ENCODE measurements around the gene ACTR3C. TPM values are rescaled to one million over a fixed set of nuclear protein-coding genes. Genes with fewer than 3 reads are reported as not detected.
"Not testable (repeated sequence)": the region's sequence is repeated elsewhere in the genome, so short reads cannot be mapped to it uniquely, and the experiment has no call there.

ACTR3C gene
- total RNA-seq, 1 donor from 2014 or later: 12.1 TPM

GRCh38 chr7:150281681-150282403 is 41.5 kb downstream of the ACTR3C start:
- not testable (repeated sequence) for DNase-seq

- not testable (repeated sequence) for DNase-seq
Observed at GRCh38 chr7:150278383-150278782, 45.0 kb downstream of the ACTR3C start.

DNA sequence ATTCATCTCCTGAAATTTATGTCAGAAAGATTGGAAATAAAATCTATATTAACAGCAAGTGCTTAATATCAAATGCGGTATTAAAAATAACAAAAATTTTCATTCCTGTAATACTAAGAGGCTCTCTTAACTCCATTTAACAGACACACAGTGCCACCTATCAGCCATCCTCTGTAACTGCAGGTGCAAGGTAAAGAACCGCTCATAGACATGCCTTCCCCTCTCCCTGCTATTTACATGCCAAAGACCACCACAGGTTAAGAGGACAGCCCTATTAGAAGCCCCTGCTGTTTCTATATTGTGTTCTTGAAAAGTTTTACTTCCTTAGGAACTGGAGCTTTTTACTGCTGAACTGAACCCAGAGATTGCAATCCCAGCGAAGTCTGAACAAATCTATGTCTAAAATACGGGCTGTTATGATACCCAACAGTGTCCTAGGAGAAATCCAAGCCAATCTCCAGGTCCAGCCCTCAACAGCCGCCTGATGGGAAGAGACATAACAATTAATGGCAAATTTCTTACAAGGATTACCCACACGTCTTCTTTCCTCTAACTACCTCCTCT is 47.1 kb downstream of the ACTR3C start:
- DNase-seq: peak; percentile 58

DNA sequence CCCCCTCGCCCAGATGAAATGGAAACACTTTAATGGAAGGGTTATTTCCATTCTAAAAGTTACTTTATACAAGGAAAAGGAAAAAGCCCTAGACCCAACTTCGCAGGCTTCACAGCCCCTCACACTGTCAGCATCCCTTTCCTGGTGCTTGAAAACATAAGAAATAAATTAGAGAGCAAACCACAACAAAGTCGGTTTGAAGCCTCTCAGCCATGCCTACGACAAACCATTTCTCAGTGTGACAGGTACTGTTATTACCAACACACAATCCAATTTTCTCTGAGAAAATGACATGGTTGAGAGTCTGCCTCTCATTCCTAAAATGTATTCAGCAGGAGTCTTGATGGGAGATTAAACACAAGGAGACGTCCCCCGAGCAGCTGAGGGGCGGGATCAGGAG is 51.4 kb downstream of the ACTR3C start:
- not testable (repeated sequence) for DNase-seq

GRCh38 chr7:150270101-150270824 is 53.1 kb downstream of the ACTR3C start:
- DNase-seq: not testable (repeated sequence)

- DNase-seq: not testable (repeated sequence)
Observed at GRCh38 chr7:150268798-150269197, 54.5 kb downstream of the ACTR3C start.

DNA sequence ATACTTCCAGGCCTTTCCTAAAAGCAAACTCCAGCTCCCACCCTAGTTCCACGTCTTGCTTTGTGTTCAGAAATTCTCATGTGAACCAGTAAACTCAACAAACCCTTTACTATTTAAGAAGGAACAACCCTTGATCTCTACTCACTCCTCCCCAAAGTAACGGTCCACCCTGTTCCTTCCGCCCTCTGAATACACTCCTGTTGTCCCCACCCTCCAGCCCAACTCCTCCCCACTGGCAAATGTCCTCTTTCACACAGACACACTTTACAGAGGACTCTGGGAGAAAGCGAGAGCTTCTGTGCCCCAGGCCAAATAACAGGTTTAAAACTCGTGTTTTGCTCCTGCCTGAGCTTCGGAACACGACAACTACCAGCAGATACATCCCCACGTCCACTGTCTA is 55.1 kb downstream of the ACTR3C start:
- not testable (repeated sequence) for DNase-seq

DNA sequence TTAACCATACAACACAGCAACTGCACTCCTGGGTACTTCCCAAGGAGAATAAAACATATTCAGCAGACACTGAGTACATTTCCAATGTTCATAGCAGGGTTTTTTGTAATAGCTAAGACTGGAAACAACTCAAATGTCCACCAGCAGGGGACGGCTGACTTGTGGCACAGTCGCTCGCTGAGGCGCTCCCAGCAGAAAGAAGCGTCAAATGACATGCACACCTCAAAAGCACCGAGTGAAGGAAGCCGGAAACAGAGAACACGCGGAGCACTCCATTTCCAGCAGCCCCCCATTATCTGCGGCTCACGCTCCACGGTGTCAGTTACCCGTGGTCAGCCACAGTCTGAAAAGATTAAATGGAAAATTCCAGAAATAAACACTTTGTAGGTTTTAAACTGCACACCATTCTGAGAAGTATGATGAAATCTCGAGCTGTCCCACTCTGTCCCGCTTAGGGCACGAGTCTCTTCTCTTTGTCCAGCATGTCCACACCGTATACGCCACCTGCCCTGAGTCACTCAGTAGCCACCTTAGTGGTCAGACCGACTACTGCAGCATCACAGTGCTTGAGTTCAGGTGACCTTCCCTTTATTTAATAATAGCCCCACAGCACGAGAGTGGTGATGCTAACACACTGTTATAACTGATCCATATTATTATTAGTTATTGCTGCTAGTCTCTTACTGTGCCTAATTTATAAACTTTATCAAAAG is 56.2 kb downstream of the ACTR3C start:
- DNase-seq: not testable (repeated sequence)

- not testable (repeated sequence) for DNase-seq
Observed at GRCh38 chr7:150262656-150263055, 60.7 kb downstream of the ACTR3C start.

DNA sequence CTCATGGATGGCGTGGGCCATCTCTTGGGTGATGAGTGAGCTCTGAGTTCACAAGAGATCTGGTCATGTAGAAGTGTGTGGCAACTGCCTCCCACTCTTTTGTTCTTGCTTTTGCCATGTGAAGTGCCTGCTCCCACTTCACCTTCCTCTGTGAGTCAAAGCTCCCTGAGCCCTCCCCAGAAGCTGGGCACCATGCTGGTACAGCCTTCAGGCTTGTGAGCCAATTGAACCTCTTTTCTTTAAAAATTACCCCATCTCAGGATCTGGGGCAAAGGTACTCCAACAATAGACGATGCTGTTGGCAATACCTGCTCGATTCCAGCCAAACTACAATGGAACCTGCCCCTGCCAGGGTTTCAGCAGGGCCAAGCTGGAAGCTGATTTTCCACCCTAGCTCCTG is 75.6 kb downstream of the ACTR3C start:
- not testable (repeated sequence) for DNase-seq

DNA sequence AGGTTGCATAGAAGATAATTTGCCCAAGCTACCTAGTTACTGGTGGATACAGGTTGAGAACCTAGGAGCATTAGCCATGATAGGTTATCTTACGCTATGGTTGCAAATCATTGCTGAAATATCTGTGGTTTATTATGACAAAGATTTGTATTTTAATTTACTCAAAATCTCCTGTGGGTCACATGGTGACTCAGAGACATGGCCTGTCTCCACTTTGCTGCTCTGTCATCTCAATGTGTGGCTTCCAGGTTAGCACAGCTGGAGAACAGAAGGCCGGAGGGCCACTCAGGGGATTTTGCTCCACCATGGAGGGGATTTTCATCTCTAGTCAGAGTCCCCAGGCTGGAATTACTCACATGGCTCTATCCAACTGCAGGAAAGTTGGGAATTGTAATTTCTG is 78.1 kb downstream of the ACTR3C start:
- DNase-seq: not testable (repeated sequence)

GRCh38 chr7:150242935-150243334 is 80.4 kb downstream of the ACTR3C start:
- not testable (repeated sequence) for DNase-seq

GRCh38 chr7:150225444-150225843 is 97.9 kb downstream of the ACTR3C start:
- DNase-seq: not testable (repeated sequence)

- peak; percentile 16 for DNase-seq
Observed at GRCh38 chr7:150222083-150222972, 101.0 kb downstream of the ACTR3C start.

DNA sequence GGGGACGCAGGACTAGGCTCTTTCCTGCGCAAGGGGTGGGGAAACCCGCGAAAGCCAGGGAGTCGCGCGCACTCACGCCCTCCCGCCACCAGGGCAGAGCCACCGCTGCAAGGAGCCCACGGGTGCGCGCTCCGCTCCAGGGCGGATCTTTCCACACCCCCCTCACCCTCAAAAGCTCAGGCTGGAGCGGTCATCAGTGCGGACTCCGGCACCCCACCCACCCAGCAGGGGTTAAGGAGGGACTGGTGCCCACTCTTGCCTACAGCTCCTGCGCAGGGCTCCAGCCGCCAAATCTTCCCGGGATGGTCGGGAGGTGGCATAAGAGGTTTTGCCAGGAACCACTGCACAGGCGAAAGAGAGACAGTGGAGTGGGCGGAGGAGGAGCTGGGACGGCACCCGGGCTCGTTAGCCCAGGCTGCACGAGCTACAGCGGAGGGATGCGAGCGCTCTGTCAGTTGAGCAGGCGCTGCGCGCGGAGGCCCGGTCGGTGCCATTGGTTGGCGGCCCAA is 102.6 kb downstream of the ACTR3C start:
- not testable (repeated sequence) for DNase-seq

- not testable (repeated sequence) for DNase-seq
Observed at GRCh38 chr7:150219941-150220658, 103.2 kb downstream of the ACTR3C start.

- DNase-seq: not testable (repeated sequence)
Observed at GRCh38 chr7:150206848-150207247, 116.5 kb downstream of the ACTR3C start.

DNA sequence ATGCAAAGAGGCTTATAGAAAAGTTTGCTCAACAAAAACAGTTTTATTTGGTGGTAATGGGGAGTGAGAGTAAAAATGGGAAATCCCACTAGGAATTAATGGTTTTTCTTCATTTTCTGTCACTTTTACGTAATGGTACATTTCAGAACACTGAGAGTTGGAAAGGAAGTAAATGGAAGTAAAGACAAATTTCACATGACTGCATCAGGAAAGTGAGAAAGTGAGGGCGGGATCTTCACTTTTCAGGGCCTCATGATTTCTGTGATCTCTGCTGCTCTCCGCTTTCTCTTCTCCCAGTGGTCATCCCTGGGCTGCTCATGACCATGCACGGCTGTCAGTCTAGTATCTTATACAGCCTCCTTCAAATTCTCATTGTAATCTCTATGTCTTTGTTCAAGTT is 117.5 kb downstream of the ACTR3C start:
- DNase-seq: not testable (repeated sequence)

DNA sequence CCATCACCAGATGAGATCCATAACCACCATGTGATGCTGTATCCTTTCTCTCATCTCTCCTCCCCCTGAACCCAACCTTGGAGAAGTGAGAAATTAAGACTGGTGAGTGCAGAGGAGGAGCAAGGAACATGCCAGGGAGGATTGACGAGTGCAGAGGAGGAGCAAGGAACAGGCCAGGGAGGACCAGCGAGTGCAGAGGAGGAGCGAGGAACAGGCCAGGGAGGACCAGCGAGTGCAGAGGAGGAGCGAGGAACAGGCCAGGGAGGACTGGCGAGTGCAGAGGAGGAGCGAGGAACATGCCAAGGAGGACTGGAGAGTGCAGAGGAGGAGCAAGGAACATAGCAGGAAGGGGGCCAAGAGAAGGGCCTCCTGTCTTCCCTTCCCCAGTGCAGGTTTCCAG is 118.8 kb downstream of the ACTR3C start:
- not testable (repeated sequence) for DNase-seq

GRCh38 chr7:150202894-150203293 is 120.5 kb downstream of the ACTR3C start:
- not testable (repeated sequence) for DNase-seq

All from tongue (tissue), 2 donors.